Measurements from ENCODE around the gene RUNDC3A.

- TF ChIP-seq CTCF (IDR thresholded peaks at IDR 0.05) (no peak), POLR2A (IDR thresholded peaks at IDR 0.05; ENCODE audit: low read depth) (no peak), EP300 (IDR thresholded peaks at IDR 0.05) (no peak), POLR2AphosphoS5 (IDR thresholded peaks at IDR 0.05) (no peak)
Measured at GRCh38 chr17:44355642-44356099, 47.3 kb downstream of the RUNDC3A start.
